ENCODE results near the gene EPHA2.
A peak's percentile ranks its signal among the peaks of the same experiment; 100 is the strongest.
"Not testable (repeated sequence)": the region's sequence is repeated elsewhere in the genome, so short reads cannot be mapped to it uniquely, and the experiment has no call there.

The EPHA2 gene

GRCh38 chr1:16155537-16156410, at the start of gene EPHA2:
Gene EPHA2 (minus strand): TSS chr1:16156069. CDS start chr1:16155932, 137 bp downstream.
- no peak for DNase-seq

GRCh38 chr1:16205334-16205671, 49.4 kb upstream of the EPHA2 start:
- DNase-seq: no peak

GRCh38 chr1:16204634-16205333, 48.9 kb upstream of the EPHA2 start:
- peak; percentile 46 to 64 for DNase-seq

- no peak for DNase-seq
Observed at GRCh38 chr1:16204216-16204615, 48.3 kb upstream of the EPHA2 start.

GRCh38 chr1:16203550-16203949, 47.7 kb upstream of the EPHA2 start:
- DNase-seq: no peak

- DNase-seq: no peak
Observed at GRCh38 chr1:16202281-16203210, 46.7 kb upstream of the EPHA2 start.

GRCh38 chr1:16199700-16200099, 43.8 kb upstream of the EPHA2 start:
- no peak for DNase-seq

GRCh38 chr1:16199157-16199501, 43.3 kb upstream of the EPHA2 start:
- DNase-seq: no peak

GRCh38 chr1:16198444-16199156, 42.7 kb upstream of the EPHA2 start:
- DNase-seq: no peak

- DNase-seq: no peak
Observed at GRCh38 chr1:16196874-16197273, 41.0 kb upstream of the EPHA2 start.

GRCh38 chr1:16196139-16196538, 40.3 kb upstream of the EPHA2 start:
- DNase-seq: not testable (repeated sequence)

GRCh38 chr1:16195518-16195905, 39.6 kb upstream of the EPHA2 start:
- DNase-seq: no peak

GRCh38 chr1:16191916-16192546, 36.2 kb upstream of the EPHA2 start:
- DNase-seq: no peak

GRCh38 chr1:16191309-16191708, 35.4 kb upstream of the EPHA2 start:
- DNase-seq: no peak

GRCh38 chr1:16189921-16190621, 34.2 kb upstream of the EPHA2 start:
- no peak for DNase-seq

GRCh38 chr1:16189003-16189402, 33.1 kb upstream of the EPHA2 start:
- DNase-seq: no peak

- DNase-seq: peak; percentile 85 to 86
Observed at GRCh38 chr1:16187748-16188401, 32.0 kb upstream of the EPHA2 start.

- DNase-seq: no peak
Observed at GRCh38 chr1:16186655-16187235, 30.9 kb upstream of the EPHA2 start.

GRCh38 chr1:16184557-16185303, 28.9 kb upstream of the EPHA2 start:
- no peak for DNase-seq

Measured in activated T-cell treated with anti-CD3 and anti-CD28 coated beads, Interleukin-2, amount 50 U/mL, for 48 hours (primary cell).